ENCODE measurements around the gene PRR14L.

The PRR14L gene

GRCh38 chr22:31754813-31755212, 4.9 kb upstream of the PRR14L start:
- H3K4me1 ChIP-seq (ENCODE audit: control insufficient read depth, insufficient read depth, low read length, poor library complexity, severe bottlenecking), result peaks cover 18% of the 10 kb centered on the region
- H3K36me3 ChIP-seq (ENCODE audit: control insufficient read depth, insufficient read depth, low read length), result no peaks in the 10 kb centered on the region
- no peak overlapping the region for H3K4me3 ChIP-seq (ENCODE audit: insufficient read depth, low read depth, low read length, poor library complexity, severe bottlenecking)
- no peak for DNase-seq
- H3K27me3 ChIP-seq (replicated peaks; ENCODE audit: control insufficient read depth, insufficient read depth, low read length, poor library complexity, severe bottlenecking), result no peaks in the 10 kb centered on the region
- no peaks in the 10 kb centered on the region for H3K9me3 ChIP-seq (ENCODE audit: control insufficient read depth, low read length)
- no peak overlapping the region for H3K27ac ChIP-seq (ENCODE audit: insufficient read depth, low read length, poor library complexity, severe bottlenecking)

GRCh38 chr22:31753634-31754501, 3.9 kb upstream of the PRR14L start, which contains the start of gene DEPDC5:
TSS of gene DEPDC5 (plus strand) at chr22:31754019. CDS start at chr22:31754922, 903 bp downstream.
- Histone ChIP-seq H3K27ac (ENCODE audit: insufficient read depth, low read length, poor library complexity, severe bottlenecking) (peak within 1 kb of the TSS; percentile 84), H3K4me3 (ENCODE audit: insufficient read depth, low read depth, low read length, poor library complexity, severe bottlenecking) (peak within 1 kb of the TSS; percentile 56), H3K9me3 (ENCODE audit: control insufficient read depth, low read length) (no peaks in the 10 kb centered on the region), H3K36me3 (ENCODE audit: control insufficient read depth, insufficient read depth, low read length) (no peaks in the 10 kb centered on the region), H3K27me3 (replicated peaks; ENCODE audit: control insufficient read depth, insufficient read depth, low read length, poor library complexity, severe bottlenecking) (no peaks in the 10 kb centered on the region), H3K4me1 (ENCODE audit: control insufficient read depth, insufficient read depth, low read length, poor library complexity, severe bottlenecking) (peaks cover 25% of the 10 kb centered on the region)
- DNase-seq, result peak; percentile 93 to 94 (median 94)

- Histone ChIP-seq H3K4me3 (ENCODE audit: insufficient read depth, low read depth, low read length, poor library complexity, severe bottlenecking) (peak overlapping the region; percentile 56), H3K36me3 (ENCODE audit: control insufficient read depth, insufficient read depth, low read length) (no peaks in the 10 kb centered on the region), H3K4me1 (ENCODE audit: control insufficient read depth, insufficient read depth, low read length, poor library complexity, severe bottlenecking) (peaks cover 31% of the 10 kb centered on the region), H3K9me3 (ENCODE audit: control insufficient read depth, low read length) (no peaks in the 10 kb centered on the region), H3K27ac (ENCODE audit: insufficient read depth, low read length, poor library complexity, severe bottlenecking) (peak overlapping the region; percentile 84), H3K27me3 (replicated peaks; ENCODE audit: control insufficient read depth, insufficient read depth, low read length, poor library complexity, severe bottlenecking) (no peaks in the 10 kb centered on the region)
- no peak for DNase-seq
Measured at GRCh38 chr22:31753005-31753633, 3.2 kb upstream of the PRR14L start.

- no peak for DNase-seq
- Histone ChIP-seq H3K4me1 (ENCODE audit: control insufficient read depth, insufficient read depth, low read length, poor library complexity, severe bottlenecking) (peaks cover 31% of the 10 kb centered on the region), H3K4me3 (ENCODE audit: insufficient read depth, low read depth, low read length, poor library complexity, severe bottlenecking) (no peak overlapping the region), H3K27me3 (replicated peaks; ENCODE audit: control insufficient read depth, insufficient read depth, low read length, poor library complexity, severe bottlenecking) (no peaks in the 10 kb centered on the region), H3K36me3 (ENCODE audit: control insufficient read depth, insufficient read depth, low read length) (peaks cover 8% of the 10 kb centered on the region), H3K27ac (ENCODE audit: insufficient read depth, low read length, poor library complexity, severe bottlenecking) (no peak overlapping the region), H3K9me3 (ENCODE audit: control insufficient read depth, low read length) (no peaks in the 10 kb centered on the region)
Measured at GRCh38 chr22:31752096-31752847, 2.3 kb upstream of the PRR14L start.

- no peak for DNase-seq
- H3K4me1 ChIP-seq (ENCODE audit: control insufficient read depth, insufficient read depth, low read length, poor library complexity, severe bottlenecking), result peaks cover 31% of the 10 kb centered on the region
Measured at GRCh38 chr22:31750365-31751284, 693 bp upstream of the PRR14L start.

DNA sequence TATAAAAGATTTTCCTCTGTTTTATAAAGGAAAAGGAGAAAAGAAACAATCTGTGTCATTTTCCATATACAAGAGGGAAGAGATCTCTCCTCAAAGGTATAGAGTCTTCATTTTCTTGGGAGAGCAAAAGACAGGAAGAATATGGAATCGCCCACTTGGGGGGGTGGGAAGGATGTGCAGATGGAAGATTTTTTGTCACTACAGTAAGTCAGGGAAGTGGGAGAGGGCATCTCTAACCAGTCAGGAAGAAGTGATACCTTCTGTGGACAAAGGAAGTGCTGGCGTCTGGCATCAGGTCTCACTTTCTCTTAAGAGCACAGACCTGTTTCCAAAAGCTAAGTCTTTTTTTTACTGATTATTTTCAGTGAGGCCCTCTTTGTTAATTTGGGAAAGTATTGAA, 1.4 kb downstream of the PRR14L start:
- no peak for DNase-seq
- peaks cover 11% of the 10 kb centered on the region for H3K36me3 ChIP-seq (ENCODE audit: control insufficient read depth, insufficient read depth, low read length)
- peak overlapping the region; percentile 90 for H3K27ac ChIP-seq (ENCODE audit: insufficient read depth, low read length, poor library complexity, severe bottlenecking)
- no peaks in the 10 kb centered on the region for H3K9me3 ChIP-seq (ENCODE audit: control insufficient read depth, low read length)
- H3K27me3 ChIP-seq (replicated peaks; ENCODE audit: control insufficient read depth, insufficient read depth, low read length, poor library complexity, severe bottlenecking), result no peaks in the 10 kb centered on the region
- peaks cover 24% of the 10 kb centered on the region for H3K4me1 ChIP-seq (ENCODE audit: control insufficient read depth, insufficient read depth, low read length, poor library complexity, severe bottlenecking)
- no peak overlapping the region for H3K4me3 ChIP-seq (ENCODE audit: insufficient read depth, low read depth, low read length, poor library complexity, severe bottlenecking)

More at GRCh38 chr22:31750365-31751284, 693 bp upstream of the PRR14L start:
- Histone ChIP-seq H3K4me3 (ENCODE audit: insufficient read depth, low read depth, low read length, poor library complexity, severe bottlenecking) (peak overlapping the region; percentile 98), H3K9me3 (ENCODE audit: control insufficient read depth, low read length) (no peaks in the 10 kb centered on the region), H3K36me3 (ENCODE audit: control insufficient read depth, insufficient read depth, low read length) (peaks cover 8% of the 10 kb centered on the region), H3K27ac (ENCODE audit: insufficient read depth, low read length, poor library complexity, severe bottlenecking) (peak overlapping the region; percentile 90), H3K27me3 (replicated peaks; ENCODE audit: control insufficient read depth, insufficient read depth, low read length, poor library complexity, severe bottlenecking) (no peaks in the 10 kb centered on the region)

DNA sequence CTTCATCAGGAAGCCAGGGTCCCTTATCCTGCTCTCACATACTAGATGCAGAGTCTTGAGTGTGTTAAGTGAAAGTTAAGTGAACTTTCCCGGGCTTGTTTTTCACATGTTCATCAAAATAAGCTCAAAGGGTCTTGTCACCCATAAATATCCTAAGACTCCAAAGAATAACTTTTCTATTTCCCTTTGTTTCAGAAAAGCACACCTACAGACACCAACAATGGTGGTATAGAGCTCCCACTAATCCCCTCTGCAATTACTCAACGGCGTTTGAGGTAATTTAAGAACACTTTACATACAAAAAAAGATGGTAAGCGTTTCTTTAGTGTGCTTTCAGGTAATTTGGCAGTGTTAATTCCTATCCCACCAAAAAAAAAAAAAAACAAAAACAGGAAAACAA, 2.5 kb downstream of the PRR14L start:
- DNase-seq, result no peak
- H3K27me3 ChIP-seq (replicated peaks; ENCODE audit: control insufficient read depth, insufficient read depth, low read length, poor library complexity, severe bottlenecking), result no peaks in the 10 kb centered on the region
- H3K4me3 ChIP-seq (ENCODE audit: insufficient read depth, low read depth, low read length, poor library complexity, severe bottlenecking), result no peak overlapping the region
- no peak overlapping the region for H3K27ac ChIP-seq (ENCODE audit: insufficient read depth, low read length, poor library complexity, severe bottlenecking)
- no peaks in the 10 kb centered on the region for H3K9me3 ChIP-seq (ENCODE audit: control insufficient read depth, low read length)
- peaks cover 18% of the 10 kb centered on the region for H3K4me1 ChIP-seq (ENCODE audit: control insufficient read depth, insufficient read depth, low read length, poor library complexity, severe bottlenecking)
- H3K36me3 ChIP-seq (ENCODE audit: control insufficient read depth, insufficient read depth, low read length), result peaks cover 11% of the 10 kb centered on the region

- Histone ChIP-seq H3K9me3 (ENCODE audit: control insufficient read depth, low read length) (no peaks in the 10 kb centered on the region), H3K27ac (ENCODE audit: insufficient read depth, low read length, poor library complexity, severe bottlenecking) (no peak overlapping the region), H3K4me3 (ENCODE audit: insufficient read depth, low read depth, low read length, poor library complexity, severe bottlenecking) (no peak overlapping the region), H3K36me3 (ENCODE audit: control insufficient read depth, insufficient read depth, low read length) (peaks cover 11% of the 10 kb centered on the region), H3K27me3 (replicated peaks; ENCODE audit: control insufficient read depth, insufficient read depth, low read length, poor library complexity, severe bottlenecking) (no peaks in the 10 kb centered on the region), H3K4me1 (ENCODE audit: control insufficient read depth, insufficient read depth, low read length, poor library complexity, severe bottlenecking) (peaks cover 7% of the 10 kb centered on the region)
- no peak for DNase-seq
Measured at GRCh38 chr22:31743871-31744270, 6.1 kb downstream of the PRR14L start.

GRCh38 chr22:31742682-31743081, 7.2 kb downstream of the PRR14L start:
- no peaks in the 10 kb centered on the region for H3K9me3 ChIP-seq (ENCODE audit: control insufficient read depth, low read length)
- no peak overlapping the region for H3K27ac ChIP-seq (ENCODE audit: insufficient read depth, low read length, poor library complexity, severe bottlenecking)
- H3K4me1 ChIP-seq (ENCODE audit: control insufficient read depth, insufficient read depth, low read length, poor library complexity, severe bottlenecking), result no peaks in the 10 kb centered on the region
- H3K27me3 ChIP-seq (replicated peaks; ENCODE audit: control insufficient read depth, insufficient read depth, low read length, poor library complexity, severe bottlenecking), result no peaks in the 10 kb centered on the region
- H3K36me3 ChIP-seq (ENCODE audit: control insufficient read depth, insufficient read depth, low read length), result peaks cover 8% of the 10 kb centered on the region
- H3K4me3 ChIP-seq (ENCODE audit: insufficient read depth, low read depth, low read length, poor library complexity, severe bottlenecking), result no peak overlapping the region
- DNase-seq, result no peak
